ENCODE measurements around the gene PKMYT1.

The PKMYT1 gene

GRCh38 chr16:2987833-2988232 lies 7.6 kb upstream of the PKMYT1 start:
- no peaks in the 10 kb centered on the region for H3K9me3 ChIP-seq (ENCODE audit: low read length)
- no peak overlapping the region for H3K4me3 ChIP-seq (ENCODE audit: low read depth in 1 of 2, low read length in 2 of 2)
- H3K27me3 ChIP-seq (ENCODE audit: control insufficient read depth in 1 of 2, insufficient read depth in 2 of 2, low read length in 2 of 2) = peaks cover 0 to 15% of the 10 kb centered on the region in 2 donors
- H3K27ac ChIP-seq (ENCODE audit: low read depth, low read length) = no peak overlapping the region
- no peaks in the 10 kb centered on the region for H3K36me3 ChIP-seq (ENCODE audit: insufficient read depth, low read length)
- no peaks in the 10 kb centered on the region for H3K4me1 ChIP-seq (ENCODE audit: insufficient read depth, low read length)
- no peak overlapping the region for H3K9ac ChIP-seq (ENCODE audit: low read length)

GRCh38 chr16:2987286-2987685 lies 7.0 kb upstream of the PKMYT1 start:
- Histone ChIP-seq H3K36me3 (ENCODE audit: insufficient read depth, low read length) (no peaks in the 10 kb centered on the region), H3K9ac (ENCODE audit: low read length) (no peak overlapping the region), H3K27me3 (ENCODE audit: control insufficient read depth in 1 of 2, insufficient read depth in 2 of 2, low read length in 2 of 2) (peaks cover 0 to 15% of the 10 kb centered on the region in 2 donors), H3K4me1 (ENCODE audit: insufficient read depth, low read length) (no peaks in the 10 kb centered on the region), H3K4me3 (ENCODE audit: low read depth in 1 of 2, low read length in 2 of 2) (no peak overlapping the region), H3K27ac (ENCODE audit: low read depth, low read length) (no peak overlapping the region), H3K9me3 (ENCODE audit: low read length) (no peaks in the 10 kb centered on the region)

GRCh38 chr16:2986623-2987188 lies 6.5 kb upstream of the PKMYT1 start:
- H3K4me3 ChIP-seq (ENCODE audit: low read depth in 1 of 2, low read length in 2 of 2) = no peak overlapping the region
- H3K4me1 ChIP-seq (ENCODE audit: insufficient read depth, low read length) = no peaks in the 10 kb centered on the region
- H3K9ac ChIP-seq (ENCODE audit: low read length) = no peak overlapping the region
- no peaks in the 10 kb centered on the region for H3K9me3 ChIP-seq (ENCODE audit: low read length)
- peaks cover 0 to 15% of the 10 kb centered on the region in 2 donors for H3K27me3 ChIP-seq (ENCODE audit: control insufficient read depth in 1 of 2, insufficient read depth in 2 of 2, low read length in 2 of 2)
- no peaks in the 10 kb centered on the region for H3K36me3 ChIP-seq (ENCODE audit: insufficient read depth, low read length)
- no peak overlapping the region for H3K27ac ChIP-seq (ENCODE audit: low read depth, low read length)

DNA sequence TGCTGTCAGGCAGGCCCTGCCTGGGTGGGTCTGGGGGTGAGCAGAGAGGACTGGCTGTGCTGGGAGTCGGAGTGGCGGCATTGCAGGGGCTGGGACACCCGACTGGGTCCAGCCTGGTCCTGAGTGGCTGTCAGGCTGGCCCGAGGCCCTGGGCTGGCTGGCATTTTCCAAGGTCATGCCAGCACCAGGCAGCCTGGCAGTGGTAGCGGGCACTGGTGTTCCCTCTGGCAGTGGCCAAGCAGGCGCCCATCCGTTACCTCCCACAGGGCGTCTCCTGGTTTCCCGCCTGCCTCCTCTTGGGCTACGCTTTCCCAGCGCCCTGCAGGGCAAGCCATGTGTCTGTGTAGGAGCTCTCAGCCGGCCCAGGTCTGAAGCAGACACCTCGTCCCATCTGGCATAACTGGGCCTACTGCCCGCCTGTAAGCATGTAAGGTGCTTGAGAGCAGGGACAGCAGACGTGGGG lies 5.7 kb upstream of the PKMYT1 start:
- no peak overlapping the region for H3K9ac ChIP-seq (ENCODE audit: low read length)
- H3K4me3 ChIP-seq (ENCODE audit: low read depth in 1 of 2, low read length in 2 of 2) = no peak overlapping the region
- no peaks in the 10 kb centered on the region for H3K36me3 ChIP-seq (ENCODE audit: insufficient read depth, low read length)
- no peaks in the 10 kb centered on the region for H3K4me1 ChIP-seq (ENCODE audit: insufficient read depth, low read length)
- no peak overlapping the region for H3K27ac ChIP-seq (ENCODE audit: low read depth, low read length)
- H3K9me3 ChIP-seq (ENCODE audit: low read length) = no peaks in the 10 kb centered on the region
- H3K27me3 ChIP-seq (ENCODE audit: control insufficient read depth in 1 of 2, insufficient read depth in 2 of 2, low read length in 2 of 2) = peaks cover 0 to 15% of the 10 kb centered on the region in 2 donors

GRCh38 chr16:2985462-2985861 lies 5.2 kb upstream of the PKMYT1 start:
- Histone ChIP-seq H3K4me1 (ENCODE audit: insufficient read depth, low read length) (no peaks in the 10 kb centered on the region), H3K27me3 (ENCODE audit: control insufficient read depth in 1 of 2, insufficient read depth in 2 of 2, low read length in 2 of 2) (peaks cover 0 to 12% of the 10 kb centered on the region in 2 donors), H3K27ac (ENCODE audit: low read depth, low read length) (no peak overlapping the region), H3K9ac (ENCODE audit: low read length) (no peak overlapping the region), H3K4me3 (ENCODE audit: low read depth in 1 of 2, low read length in 2 of 2) (no peak overlapping the region), H3K36me3 (ENCODE audit: insufficient read depth, low read length) (no peaks in the 10 kb centered on the region), H3K9me3 (ENCODE audit: low read length) (no peaks in the 10 kb centered on the region)

DNA sequence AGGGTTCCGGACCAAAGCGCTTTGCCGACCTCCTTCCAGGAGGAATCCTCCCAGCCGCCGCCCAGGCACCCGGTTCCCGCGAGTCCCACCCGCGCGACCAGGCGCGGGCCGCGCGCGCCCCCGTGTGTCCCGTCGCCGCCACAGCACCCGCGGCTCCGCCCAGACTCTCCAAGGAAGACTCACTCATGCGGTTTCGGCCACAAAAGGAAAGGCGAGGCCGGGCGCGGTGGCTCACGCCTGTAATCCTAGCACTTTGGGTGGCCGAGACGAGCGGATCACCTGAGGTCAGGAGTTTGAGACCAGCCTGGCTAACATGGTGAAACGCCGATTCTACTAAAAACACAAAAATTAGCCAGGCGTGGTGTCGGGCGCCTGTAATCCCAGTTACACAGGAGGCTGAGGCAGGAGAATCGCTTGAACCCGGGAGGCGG lies 3.5 kb upstream of the PKMYT1 start:
- Histone ChIP-seq H3K36me3 (ENCODE audit: insufficient read depth, low read length) (no peaks in the 10 kb centered on the region), H3K4me3 (ENCODE audit: low read depth in 1 of 2, low read length in 2 of 2) (no peak overlapping the region), H3K9ac (ENCODE audit: low read length) (no peak overlapping the region), H3K9me3 (ENCODE audit: low read length) (no peaks in the 10 kb centered on the region), H3K27ac (ENCODE audit: low read depth, low read length) (no peak overlapping the region), H3K27me3 (ENCODE audit: control insufficient read depth in 1 of 2, insufficient read depth in 2 of 2, low read length in 2 of 2) (peaks cover 0 to 11% of the 10 kb centered on the region in 2 donors), H3K4me1 (ENCODE audit: insufficient read depth, low read length) (no peaks in the 10 kb centered on the region)

DNA sequence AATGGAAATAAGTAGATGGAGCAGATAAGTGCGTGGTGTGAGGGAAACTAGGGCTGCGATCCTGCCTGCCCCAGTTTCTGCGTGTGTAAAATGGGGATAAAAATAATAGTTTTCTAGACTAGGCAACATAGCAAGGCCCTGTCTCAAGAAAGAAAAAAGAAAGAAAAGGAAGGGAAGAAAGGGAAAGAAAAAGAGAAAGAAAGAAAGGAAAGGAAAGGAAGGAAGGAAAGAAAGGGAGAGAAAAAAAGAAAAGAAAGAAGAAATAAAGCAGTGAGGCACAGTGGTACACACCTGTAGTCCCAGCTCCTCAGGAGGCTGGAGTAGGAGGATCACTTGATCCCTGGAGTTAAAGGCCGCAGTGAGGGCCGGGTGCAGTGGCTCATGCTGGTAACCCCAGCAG lies 2.2 kb upstream of the PKMYT1 start:
- no peaks in the 10 kb centered on the region for H3K4me1 ChIP-seq (ENCODE audit: insufficient read depth, low read length)
- H3K27ac ChIP-seq (ENCODE audit: low read depth, low read length) = no peak overlapping the region
- H3K4me3 ChIP-seq (ENCODE audit: low read depth in 1 of 2, low read length in 2 of 2) = no peak overlapping the region
- H3K36me3 ChIP-seq (ENCODE audit: insufficient read depth, low read length) = no peaks in the 10 kb centered on the region
- peaks cover 0 to 18% of the 10 kb centered on the region in 2 donors for H3K27me3 ChIP-seq (ENCODE audit: control insufficient read depth in 1 of 2, insufficient read depth in 2 of 2, low read length in 2 of 2)
- no peak overlapping the region for H3K9ac ChIP-seq (ENCODE audit: low read length)
- H3K9me3 ChIP-seq (ENCODE audit: low read length) = no peaks in the 10 kb centered on the region

DNA sequence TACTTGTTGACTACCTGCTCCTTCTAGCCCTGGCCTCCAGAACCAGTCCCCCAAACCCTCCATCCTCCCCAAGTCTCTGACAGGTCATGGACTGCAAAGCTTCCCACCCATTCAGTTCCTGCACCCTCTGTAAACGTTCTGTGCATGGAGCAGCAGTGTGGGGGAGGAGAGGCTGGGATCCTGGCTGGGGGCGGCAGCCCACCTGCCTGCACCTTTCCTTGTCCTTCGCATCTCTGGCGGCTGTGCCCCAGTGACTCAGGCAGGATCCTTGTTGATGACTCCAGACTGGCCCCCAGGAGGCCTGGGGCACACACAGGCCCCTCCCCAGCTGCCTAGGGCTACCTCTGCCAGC lies 1.6 kb upstream of the PKMYT1 start:
- H3K9me3 ChIP-seq (ENCODE audit: low read length) = no peaks in the 10 kb centered on the region

DNA sequence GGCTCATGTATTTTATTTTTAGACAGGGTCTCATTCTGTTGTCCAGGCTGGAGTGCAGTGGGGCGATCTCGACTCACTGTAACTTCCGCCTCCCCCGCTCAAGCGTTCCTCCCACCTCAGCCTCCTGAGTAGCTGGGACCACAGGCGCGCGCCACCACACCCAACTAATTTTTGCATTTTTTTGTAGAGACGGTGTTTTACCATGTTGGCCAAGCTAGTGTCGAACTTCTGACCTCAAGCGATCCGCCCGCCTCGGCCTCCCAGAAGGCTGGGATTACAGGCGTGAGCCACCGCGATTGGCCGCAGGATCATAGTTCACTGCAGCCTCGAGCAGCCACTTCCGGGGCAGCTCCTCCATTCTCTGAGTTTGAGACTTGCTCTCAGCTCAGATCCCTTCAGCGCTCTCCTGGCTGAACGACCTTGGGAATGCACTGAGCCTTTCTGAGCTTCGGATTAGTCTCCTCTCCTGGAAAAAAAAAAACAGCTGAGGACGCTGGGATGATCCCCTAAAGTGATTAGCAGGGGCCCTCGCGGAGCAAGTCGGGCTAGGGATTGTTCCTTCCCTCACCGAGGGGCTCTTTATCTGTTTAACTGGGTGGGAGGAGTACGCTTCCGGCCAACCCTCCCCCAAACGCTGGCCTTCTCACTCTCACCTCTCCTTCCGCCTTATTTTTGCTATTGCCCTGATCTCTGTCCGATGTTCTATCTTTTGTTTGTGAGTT lies 1.1 kb upstream of the PKMYT1 start:
- Histone ChIP-seq H3K9me3 (ENCODE audit: low read length) (no peaks in the 10 kb centered on the region), H3K27ac (ENCODE audit: low read depth, low read length) (peak overlapping the region; percentile 92), H3K9ac (ENCODE audit: low read length) (peak overlapping the region; percentile 71), H3K27me3 (ENCODE audit: control insufficient read depth in 1 of 2, insufficient read depth in 2 of 2, low read length in 2 of 2) (peaks cover 0 to 18% of the 10 kb centered on the region in 2 donors), H3K4me3 (ENCODE audit: low read depth in 1 of 2, low read length in 2 of 2) (peak overlapping the region in 1 of 2 donors; percentile 86), H3K36me3 (ENCODE audit: insufficient read depth, low read length) (no peaks in the 10 kb centered on the region), H3K4me1 (ENCODE audit: insufficient read depth, low read length) (no peaks in the 10 kb centered on the region)

More for the DNA sequence above, 1.6 kb upstream of the PKMYT1 start:
- Histone ChIP-seq H3K9ac (ENCODE audit: low read length) (no peak overlapping the region), H3K4me1 (ENCODE audit: insufficient read depth, low read length) (no peaks in the 10 kb centered on the region), H3K27ac (ENCODE audit: low read depth, low read length) (no peak overlapping the region), H3K4me3 (ENCODE audit: low read depth in 1 of 2, low read length in 2 of 2) (no peak overlapping the region), H3K27me3 (ENCODE audit: control insufficient read depth in 1 of 2, insufficient read depth in 2 of 2, low read length in 2 of 2) (peaks cover 0 to 18% of the 10 kb centered on the region in 2 donors), H3K36me3 (ENCODE audit: insufficient read depth, low read length) (no peaks in the 10 kb centered on the region)

DNA sequence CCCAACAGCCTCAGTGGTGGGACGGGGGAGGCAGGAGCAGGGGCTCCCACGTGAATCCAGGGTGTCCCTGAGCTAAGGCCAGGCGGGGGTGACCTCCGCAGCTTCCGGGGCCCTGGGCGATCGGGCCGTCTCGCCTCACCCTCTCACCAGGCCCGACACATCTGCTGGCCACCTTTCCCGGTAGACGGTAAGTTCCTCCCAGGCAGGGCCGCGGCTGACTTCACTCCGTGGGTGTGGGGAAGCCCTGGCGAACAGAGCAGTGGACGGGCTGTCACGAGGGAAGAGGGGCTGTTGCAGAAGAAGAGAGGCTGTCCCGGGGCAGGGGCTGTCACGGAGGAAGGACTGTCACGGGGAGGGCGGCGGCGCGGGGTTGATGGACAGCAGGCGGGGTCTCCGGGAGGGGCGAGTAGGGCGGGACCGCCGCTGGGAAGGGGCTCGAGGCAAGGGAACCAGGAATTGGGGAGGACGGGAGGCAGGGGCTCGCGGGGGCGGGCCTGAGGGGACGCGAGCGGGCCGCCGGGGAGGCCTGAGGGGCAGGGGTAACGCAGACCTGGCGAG lies 498 bp downstream of the PKMYT1 start:
- Histone ChIP-seq H3K4me1 (ENCODE audit: insufficient read depth, low read length) (no peaks in the 10 kb centered on the region), H3K27ac (ENCODE audit: low read depth, low read length) (no peak overlapping the region), H3K36me3 (ENCODE audit: insufficient read depth, low read length) (no peaks in the 10 kb centered on the region), H3K4me3 (ENCODE audit: low read depth in 1 of 2, low read length in 2 of 2) (peak overlapping the region in 1 of 2 donors; percentile 38), H3K9me3 (ENCODE audit: low read length) (no peaks in the 10 kb centered on the region), H3K9ac (ENCODE audit: low read length) (no peak overlapping the region), H3K27me3 (ENCODE audit: control insufficient read depth in 1 of 2, insufficient read depth in 2 of 2, low read length in 2 of 2) (peaks cover 0 to 21% of the 10 kb centered on the region in 2 donors)

GRCh38 chr16:2977440-2977839 lies 2.8 kb downstream of the PKMYT1 start:
- Histone ChIP-seq H3K27me3 (ENCODE audit: control insufficient read depth in 1 of 2, insufficient read depth in 2 of 2, low read length in 2 of 2) (peaks cover 0 to 21% of the 10 kb centered on the region in 2 donors), H3K4me1 (ENCODE audit: insufficient read depth, low read length) (no peaks in the 10 kb centered on the region), H3K9me3 (ENCODE audit: low read length) (no peaks in the 10 kb centered on the region), H3K4me3 (ENCODE audit: low read depth in 1 of 2, low read length in 2 of 2) (no peak overlapping the region), H3K36me3 (ENCODE audit: insufficient read depth, low read length) (no peaks in the 10 kb centered on the region), H3K9ac (ENCODE audit: low read length) (no peak overlapping the region), H3K27ac (ENCODE audit: low read depth, low read length) (no peak overlapping the region)

All from muscle layer of colon (tissue), 2 donors.